HCT116 (cell line): Measurements from ENCODE around the gene OSBPL1A. TPM values are rescaled to one million over a fixed set of nuclear protein-coding genes. Genes with fewer than 3 reads are reported as not detected.

Source experiments
- ATAC-seq: fragments of 200-7000 bp; cut with Tn5 transposase; 2 replicates; pipeline ENCODE4 v1.9.1; 2020; ENCODE audit warnings: mild to moderate bottlenecking, moderate library complexity
- BruUV-seq: library from RNA; stranded (reverse); fragments of 400-500 nt; replicated peaks from 2 replicates; lab custom pipeline; 2021; lab: Mats Ljungman, UMichigan
- CTCF ChIA-PET: fragments of 300-600 bp; sonication (Branson Sonifier 250); formaldehyde crosslinking; loops from one replicate; lab custom pipeline; 2021; ENCODE audit warnings: antibody characterized with exemption; lab: Charles Lee
- POLR2A ChIA-PET: fragments of 300-600, 350-600 bp; sonication (Branson Sonifier 250); formaldehyde crosslinking; loops from one replicate; lab custom pipeline; 2021; ENCODE audit warnings: antibody characterized with exemption; lab: Charles Lee
- RAD21 ChIA-PET, 2 experiments: fragments of 300-600 bp; sonication (Branson Sonifier 250); formaldehyde crosslinking; loops; one replicate each; lab custom pipeline; 2023; ENCODE audit warnings: low total read pairs in 2 of 2; ENCODE audit not compliant: uncharacterized antibody in 2 of 2, unreplicated experiment in 2 of 2, low non-redundant PET in 1 of 2; lab: Charles Lee
- DNase-seq: peaks from one replicate; pipeline ENCODE4 v3.0.0-alpha.2; 2010; ENCODE audit warnings: low read depth, low spot score
- H2AFZ ChIP-seq: fragments of 200-600 bp; shearing (Covaris generic), sonication (generic); 2 replicates; pipeline ENCODE4 v1.6.1; 2017; ENCODE audit warnings: low read depth, mixed run types, mixed read lengths, antibody characterized with exemption, low read length; ENCODE audit not compliant: poor library complexity, severe bottlenecking
- H3K27ac ChIP-seq: 2 replicates; pipeline ENCODE4 v1.5.1; 2012; ENCODE audit warnings: low read depth, low read length
- H3K27me3 ChIP-seq: fragments of 200-600 bp; sonication (generic); 2 replicates; pipeline ENCODE4 v1.6.1; 2016; ENCODE audit warnings: mixed run types, low read length, mixed read lengths; ENCODE audit not compliant: insufficient read depth
- H3K36me3 ChIP-seq, 2 experiments: fragments of 200-500 bp in 1 of 2; fragments of 200-600 bp in 1 of 2; sonication (Bioruptor generic) in 1 of 2; sonication (generic) in 1 of 2; 2 replicates each; pipeline versions ENCODE4 v1.5.1 to v1.6.1; 2014 to 2016; ENCODE audit warnings: low read length in 2 of 2, inconsistent platforms in 1 of 2, mixed read lengths in 1 of 2, mixed run types in 1 of 2; ENCODE audit not compliant: insufficient read depth in 2 of 2, control insufficient read depth in 1 of 2
- H3K4me1 ChIP-seq, 2 experiments: fragments of 200-600 bp in 1 of 2; sonication (generic) in 1 of 2; 2 replicates each; pipeline versions ENCODE4 v1.5.1 to v1.6.1; 2012 to 2017; ENCODE audit warnings: low read length in 2 of 2, inconsistent platforms in 1 of 2, mild to moderate bottlenecking in 1 of 2, mixed read lengths in 1 of 2, mixed run types in 1 of 2, moderate library complexity in 1 of 2; ENCODE audit not compliant: insufficient read depth in 2 of 2, control insufficient read depth in 1 of 2
- H3K4me2 ChIP-seq: fragments of 200-600 bp; sonication (generic); 2 replicates; pipeline ENCODE4 v1.6.1; 2017; ENCODE audit warnings: mixed run types, low read length, mixed read lengths
- H3K4me3 ChIP-seq, 2 experiments: fragments of 200-600 bp in 1 of 2; sonication (generic) in 1 of 2; replicated peaks in 1 of 2; 2 replicates each; pipeline ENCODE4 v1.5.1; 2011 to 2016; ENCODE audit warnings: low read length in 2 of 2, control low read depth in 1 of 2, low read depth in 1 of 2, mild to moderate bottlenecking in 1 of 2, mixed read lengths in 1 of 2, mixed run types in 1 of 2
- H3K79me2 ChIP-seq: fragments of 200-600 bp; sonication (generic); 2 replicates; pipeline ENCODE4 v1.6.1; 2017; ENCODE audit warnings: mild to moderate bottlenecking, mixed run types, low read length, moderate library complexity, mixed read lengths; ENCODE audit not compliant: insufficient read depth
- H3K9ac ChIP-seq: fragments of 200-600 bp; sonication (generic); 2 replicates; pipeline ENCODE4 v1.6.1; 2016; ENCODE audit warnings: low read length, mixed read lengths
- H3K9me2 ChIP-seq: fragments of 200-600 bp; sonication (generic), shearing (Covaris generic); 2 replicates; pipeline ENCODE4 v1.6.1; 2017; ENCODE audit warnings: mixed run types, mild to moderate bottlenecking, moderate library complexity; ENCODE audit not compliant: insufficient read depth
- H3K9me3 ChIP-seq, 2 experiments: fragments of 200-500 bp in 1 of 2; fragments of 200-600 bp in 1 of 2; sonication (Bioruptor generic) in 1 of 2; sonication (generic) in 1 of 2; 2 replicates each; pipeline ENCODE4 v1.6.1; 2014 to 2017; ENCODE audit warnings: low read length in 2 of 2, mixed read lengths in 2 of 2, inconsistent platforms in 1 of 2, low read depth in 1 of 2, mild to moderate bottlenecking in 1 of 2, mixed run types in 1 of 2, moderate library complexity in 1 of 2; ENCODE audit not compliant: control insufficient read depth in 1 of 2, insufficient read depth in 1 of 2
- H4K20me1 ChIP-seq: fragments of 200-600 bp; sonication (generic), shearing (Covaris generic); 2 replicates; pipeline ENCODE4 v1.6.1; 2017; ENCODE audit warnings: mixed run types, mild to moderate bottlenecking, moderate library complexity; ENCODE audit not compliant: insufficient read depth
- CBX3 ChIP-seq: IDR thresholded peaks from 2 replicates; pipeline ENCODE4 v1.6.1; 2012; ENCODE audit warnings: low read depth
- CEBPB ChIP-seq: IDR thresholded peaks from 2 replicates; pipeline ENCODE4 v1.6.1; 2012; ENCODE audit warnings: low read depth
- EGR1 ChIP-seq: IDR thresholded peaks from 2 replicates; pipeline ENCODE4 v1.6.1; 2012; ENCODE audit warnings: low read depth
- ELF1 ChIP-seq: IDR thresholded peaks from 2 replicates; pipeline ENCODE4 v1.6.1; 2012; ENCODE audit warnings: low read depth, borderline replicate concordance
- EZH2 ChIP-seq: fragments of 200-600 bp; sonication (generic); IDR thresholded peaks from 2 replicates; pipeline ENCODE4 v1.6.1; 2017; ENCODE audit warnings: antibody characterized with exemption, mixed run types
- EZH2phosphoT487 ChIP-seq: fragments of 200-600 bp; IDR thresholded peaks from 2 replicates; pipeline ENCODE4 v1.6.1; 2018; ENCODE audit warnings: antibody characterized with exemption, borderline replicate concordance
- JUND ChIP-seq: IDR thresholded peaks from 2 replicates; pipeline ENCODE4 v1.6.1; 2012
- POLR2AphosphoS5 ChIP-seq: IDR thresholded peaks from 2 replicates; pipeline ENCODE4 v1.6.1; 2011; ENCODE audit warnings: mild to moderate bottlenecking, low read depth, low read length, moderate library complexity
- RAD21 ChIP-seq: IDR thresholded peaks from 2 replicates; pipeline ENCODE4 v1.6.1; 2012; ENCODE audit warnings: low read depth, mild to moderate bottlenecking
- SP1 ChIP-seq: IDR thresholded peaks from 2 replicates; pipeline ENCODE4 v1.6.1; 2012; ENCODE audit warnings: low read depth
- TCF7L2 ChIP-seq: IDR thresholded peaks from 2 replicates; pipeline ENCODE4 v1.7.0; 2011; ENCODE audit warnings: borderline replicate concordance, inconsistent platforms; ENCODE audit not compliant: insufficient read depth, insufficient read length; ENCODE audit errors: extremely low read depth
- ZFX ChIP-seq: fragments of 450-650 bp; IDR thresholded peaks from 2 replicates; pipeline ENCODE4 v1.6.1; 2017
- ZNF274 ChIP-seq: fragments of 200-500 bp; sonication (Bioruptor generic); IDR thresholded peaks from 2 replicates; pipeline ENCODE4 v1.6.1; 2014; ENCODE audit warnings: mild to moderate bottlenecking, low read depth, low read length, inconsistent platforms
- intact Hi-C: fragments of 100-400 bp; cut with micrococcal nuclease; formaldehyde crosslinking; loops from 2 replicates; pipeline ENCODE4 v1.10.0; 2022
- total RNA-seq: library from RNA; stranded (reverse); gene quantifications from one replicate; pipeline ENCODE4 v1.2.1, GENCODE V29; 2021; ENCODE audit not compliant: unreplicated experiment
- TF ChIP-seq, protein P1 (sequence below), 3 experiments: fragments of 200-600 bp in 1 of 3; sonication (generic) in 1 of 3; IDR thresholded peaks in 2 of 3; conservative IDR thresholded peaks in 1 of 3; 2 replicates each; pipeline ENCODE4 v1.5.1; 2012 to 2017; ENCODE audit warnings: low read depth in 2 of 3, low read length in 2 of 3, antibody characterized with exemption in 1 of 3, borderline replicate concordance in 1 of 3, control low read depth in 1 of 3, mild to moderate bottlenecking in 1 of 3, mixed read lengths in 1 of 3, mixed run types in 1 of 3, moderate library complexity in 1 of 3; ENCODE audit not compliant: insufficient read depth in 1 of 3
- TF ChIP-seq, protein P2 (sequence below): IDR thresholded peaks from 2 replicates; pipeline ENCODE4 v1.6.1; 2012
- TF ChIP-seq, protein P3 (sequence below): IDR thresholded peaks from 2 replicates; pipeline ENCODE4 v1.6.1; 2012; ENCODE audit warnings: low read depth

The OSBPL1A gene
- total RNA-seq, 1 experiment from 2014 or later, result 18.9 TPM

DNA sequence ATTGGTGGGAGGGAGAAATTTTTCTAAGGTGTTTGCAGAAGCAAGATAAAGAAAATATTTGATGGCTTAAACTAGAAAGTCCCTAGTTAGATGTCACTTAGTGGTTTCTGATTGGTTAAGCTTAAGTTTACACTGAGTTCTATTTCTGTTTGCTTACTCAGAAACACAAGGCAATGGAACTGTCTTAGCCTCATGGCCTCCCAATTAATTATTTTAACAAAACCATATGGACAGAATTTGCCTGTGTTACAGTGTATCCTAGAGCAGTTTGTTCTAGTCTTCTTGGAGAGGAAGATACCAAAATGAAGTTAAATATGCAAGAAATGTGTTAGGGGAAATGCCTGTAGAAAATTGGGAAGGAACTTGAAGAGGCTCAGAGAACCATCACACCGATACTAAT is 24.2 kb upstream of the OSBPL1A start:
- Histone ChIP-seq H3K9me2 (no peaks in the 10 kb centered on the region), H2AFZ (no peak overlapping the region)
- BruUV-seq, result no TSS peak
- no peak for ATAC-seq
- no peak for TF ChIP-seq POLR2AphosphoS5
- TF ChIP-seq, all 23 proteins: peak for 0
- Histone ChIP-seq H3K4me3 (no peak overlapping the region), H3K27ac (no peak overlapping the region), H3K79me2 (peaks cover 1% of the 10 kb centered on the region; the same call in 1 of the 2 replicates), H3K36me3 (no peaks in the 10 kb centered on the region), H3K9me3 (no peaks in the 10 kb centered on the region), H3K27me3 (no peaks in the 10 kb centered on the region), H3K9ac (no peak overlapping the region), H3K4me1 (peaks cover 0 to 9% of the 10 kb centered on the region in 2 experiments; a peak in 2 of 4 replicates), H3K4me2 (no peak overlapping the region), H4K20me1 (no peaks in the 10 kb centered on the region)
- ChIA-PET CTCF (no interaction called here), POLR2A (no interaction called here), RAD21 (no interaction called here)
- intact Hi-C loops, result loop anchor here (10.0 kb wide), 1 partner anchor 67 kb away; no protein-coding TSS in a partner anchor
- no peak for DNase-seq

DNA sequence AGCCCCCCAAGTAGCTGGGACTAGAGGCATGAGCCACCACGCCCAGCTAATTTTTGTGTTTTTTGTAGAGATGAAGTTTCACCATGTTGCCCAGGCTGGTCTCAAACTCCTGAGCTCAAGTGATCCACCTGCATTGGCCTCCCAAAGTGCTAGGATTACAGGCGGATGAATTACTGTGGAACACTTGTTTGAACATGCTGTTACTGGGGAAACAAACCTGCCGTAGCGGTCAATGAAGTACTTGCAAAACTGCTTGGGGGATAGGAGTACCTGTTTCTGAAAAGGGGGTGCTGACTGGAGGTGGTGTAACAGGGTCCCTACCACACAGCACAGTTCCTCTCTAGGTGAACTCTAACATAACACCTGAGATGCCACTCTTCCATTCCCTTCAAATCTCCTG is 22.9 kb upstream of the OSBPL1A start:
- no peak overlapping the region for H3K27ac ChIP-seq
- intact Hi-C loops, result loop anchor here (10.0 kb wide), 1 partner anchor 66 kb away; no protein-coding TSS in a partner anchor
- no peak overlapping the region for H2AFZ ChIP-seq
- H3K27me3 ChIP-seq, result no peaks in the 10 kb centered on the region
- no peaks in the 10 kb centered on the region for H3K36me3 ChIP-seq
- DNase-seq, result no peak
- BruUV-seq, result no TSS peak
- ChIA-PET POLR2A (interaction anchor here (1.0 kb wide), 1 partner anchor 8 kb away, joined by 3 read pairs; no protein-coding TSS in a partner anchor), CTCF (no interaction called here), RAD21 (no interaction called here)
- H3K9me2 ChIP-seq, result no peaks in the 10 kb centered on the region
- H3K9ac ChIP-seq, result no peak overlapping the region
- H3K9me3 ChIP-seq, result no peaks in the 10 kb centered on the region
- no peaks in the 10 kb centered on the region for H3K79me2 ChIP-seq
- H3K4me3 ChIP-seq, result no peak overlapping the region
- H3K4me2 ChIP-seq, result no peak overlapping the region
- no peaks in the 10 kb centered on the region for H4K20me1 ChIP-seq
- H3K4me1 ChIP-seq, result peaks cover 0 to 3% of the 10 kb centered on the region in 2 experiments; a peak in 1 of 4 replicates
- no peak for ATAC-seq
- TF ChIP-seq TCF7L2 (no peak), ZFX (no peak), JUND (no peak), ELF1 (no peak), CEBPB (no peak), RAD21 (no peak), EZH2 (no peak), SP1 (no peak), CBX3 (no peak), EGR1 (no peak), ZNF274 (no peak), EZH2phosphoT487 (no peak), POLR2AphosphoS5 (no peak)
- TF ChIP-seq, protein P1, sequence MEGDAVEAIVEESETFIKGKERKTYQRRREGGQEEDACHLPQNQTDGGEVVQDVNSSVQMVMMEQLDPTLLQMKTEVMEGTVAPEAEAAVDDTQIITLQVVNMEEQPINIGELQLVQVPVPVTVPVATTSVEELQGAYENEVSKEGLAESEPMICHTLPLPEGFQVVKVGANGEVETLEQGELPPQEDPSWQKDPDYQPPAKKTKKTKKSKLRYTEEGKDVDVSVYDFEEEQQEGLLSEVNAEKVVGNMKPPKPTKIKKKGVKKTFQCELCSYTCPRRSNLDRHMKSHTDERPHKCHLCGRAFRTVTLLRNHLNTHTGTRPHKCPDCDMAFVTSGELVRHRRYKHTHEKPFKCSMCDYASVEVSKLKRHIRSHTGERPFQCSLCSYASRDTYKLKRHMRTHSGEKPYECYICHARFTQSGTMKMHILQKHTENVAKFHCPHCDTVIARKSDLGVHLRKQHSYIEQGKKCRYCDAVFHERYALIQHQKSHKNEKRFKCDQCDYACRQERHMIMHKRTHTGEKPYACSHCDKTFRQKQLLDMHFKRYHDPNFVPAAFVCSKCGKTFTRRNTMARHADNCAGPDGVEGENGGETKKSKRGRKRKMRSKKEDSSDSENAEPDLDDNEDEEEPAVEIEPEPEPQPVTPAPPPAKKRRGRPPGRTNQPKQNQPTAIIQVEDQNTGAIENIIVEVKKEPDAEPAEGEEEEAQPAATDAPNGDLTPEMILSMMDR (IDR thresholded peaks at IDR 0.05 in 2 of 3, conservative IDR thresholded peaks at IDR 0.05 in 1 of 3; ENCODE audit: borderline replicate concordance in 1 of 3, insufficient read depth in 1 of 3, low read depth in 2 of 3, low read length in 2 of 3), result no peak
- TF ChIP-seq, protein P2, sequence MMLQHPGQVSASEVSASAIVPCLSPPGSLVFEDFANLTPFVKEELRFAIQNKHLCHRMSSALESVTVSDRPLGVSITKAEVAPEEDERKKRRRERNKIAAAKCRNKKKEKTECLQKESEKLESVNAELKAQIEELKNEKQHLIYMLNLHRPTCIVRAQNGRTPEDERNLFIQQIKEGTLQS, result no peak
- TF ChIP-seq, protein P3, sequence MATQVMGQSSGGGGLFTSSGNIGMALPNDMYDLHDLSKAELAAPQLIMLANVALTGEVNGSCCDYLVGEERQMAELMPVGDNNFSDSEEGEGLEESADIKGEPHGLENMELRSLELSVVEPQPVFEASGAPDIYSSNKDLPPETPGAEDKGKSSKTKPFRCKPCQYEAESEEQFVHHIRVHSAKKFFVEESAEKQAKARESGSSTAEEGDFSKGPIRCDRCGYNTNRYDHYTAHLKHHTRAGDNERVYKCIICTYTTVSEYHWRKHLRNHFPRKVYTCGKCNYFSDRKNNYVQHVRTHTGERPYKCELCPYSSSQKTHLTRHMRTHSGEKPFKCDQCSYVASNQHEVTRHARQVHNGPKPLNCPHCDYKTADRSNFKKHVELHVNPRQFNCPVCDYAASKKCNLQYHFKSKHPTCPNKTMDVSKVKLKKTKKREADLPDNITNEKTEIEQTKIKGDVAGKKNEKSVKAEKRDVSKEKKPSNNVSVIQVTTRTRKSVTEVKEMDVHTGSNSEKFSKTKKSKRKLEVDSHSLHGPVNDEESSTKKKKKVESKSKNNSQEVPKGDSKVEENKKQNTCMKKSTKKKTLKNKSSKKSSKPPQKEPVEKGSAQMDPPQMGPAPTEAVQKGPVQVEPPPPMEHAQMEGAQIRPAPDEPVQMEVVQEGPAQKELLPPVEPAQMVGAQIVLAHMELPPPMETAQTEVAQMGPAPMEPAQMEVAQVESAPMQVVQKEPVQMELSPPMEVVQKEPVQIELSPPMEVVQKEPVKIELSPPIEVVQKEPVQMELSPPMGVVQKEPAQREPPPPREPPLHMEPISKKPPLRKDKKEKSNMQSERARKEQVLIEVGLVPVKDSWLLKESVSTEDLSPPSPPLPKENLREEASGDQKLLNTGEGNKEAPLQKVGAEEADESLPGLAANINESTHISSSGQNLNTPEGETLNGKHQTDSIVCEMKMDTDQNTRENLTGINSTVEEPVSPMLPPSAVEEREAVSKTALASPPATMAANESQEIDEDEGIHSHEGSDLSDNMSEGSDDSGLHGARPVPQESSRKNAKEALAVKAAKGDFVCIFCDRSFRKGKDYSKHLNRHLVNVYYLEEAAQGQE, result no peak
